Measurements from ENCODE around the gene TNMD. TPM values are rescaled to one million over a fixed set of nuclear protein-coding genes. Genes with fewer than 3 reads are reported as not detected.

Gene TNMD
- total RNA-seq, 1 experiment from 2014 or later: not detected

Other genes with a start within 250 kb of the TNMD start
- gene PCDH19, start 174.7 kb upstream of the TNMD start, total RNA-seq (2014; rRNA removed; shearing (Covaris generic)): not detected in 2 replicates
- gene TSPAN6, start 51.9 kb downstream of the TNMD start, total RNA-seq (2014; rRNA removed; shearing (Covaris generic)): 26.9 and 31.3 TPM in 2 replicates
- 33.9 and 38.0 TPM in 2 replicates for gene SRPX2, start 59.3 kb downstream of the TNMD start, total RNA-seq (2014; rRNA removed; shearing (Covaris generic))
- gene SYTL4, start 147.2 kb downstream of the TNMD start, total RNA-seq (2014; rRNA removed; shearing (Covaris generic)): 8.0 and 9.7 TPM in 2 replicates
- 20.2 and 28.3 TPM in 2 replicates for gene CSTF2, start 235.5 kb downstream of the TNMD start, total RNA-seq (2014; rRNA removed; shearing (Covaris generic))

Data from SJSA1 (cell line).